22Rv1 (cell line): ENCODE data around the gene HEATR9.

ENCODE experiments used
- CTCF ChIP-seq: fragments of 450-650 bp; IDR thresholded peaks from 2 replicates; pipeline ENCODE4 v1.5.1; 2017; ENCODE audit warnings: mild to moderate bottlenecking
- ZFX ChIP-seq: fragments of 450-650 bp; IDR thresholded peaks from 2 replicates; pipeline ENCODE4 v1.6.1; 2017; ENCODE audit warnings: antibody characterized with exemption, borderline replicate concordance

GRCh38 chr17:35864853-35865252 is 3.8 kb downstream of the HEATR9 start:
- TF ChIP-seq CTCF (no peak), ZFX (no peak)
